ENCODE results near the gene EIF4E1B. TPM values are rescaled to one million over a fixed set of nuclear protein-coding genes. Genes with fewer than 3 reads are reported as not detected.

EIF4E1B gene
- total and polyA plus RNA-seq, 2 experiments from 2014 or later: 0.17 TPM; not detected in 1

DNA sequence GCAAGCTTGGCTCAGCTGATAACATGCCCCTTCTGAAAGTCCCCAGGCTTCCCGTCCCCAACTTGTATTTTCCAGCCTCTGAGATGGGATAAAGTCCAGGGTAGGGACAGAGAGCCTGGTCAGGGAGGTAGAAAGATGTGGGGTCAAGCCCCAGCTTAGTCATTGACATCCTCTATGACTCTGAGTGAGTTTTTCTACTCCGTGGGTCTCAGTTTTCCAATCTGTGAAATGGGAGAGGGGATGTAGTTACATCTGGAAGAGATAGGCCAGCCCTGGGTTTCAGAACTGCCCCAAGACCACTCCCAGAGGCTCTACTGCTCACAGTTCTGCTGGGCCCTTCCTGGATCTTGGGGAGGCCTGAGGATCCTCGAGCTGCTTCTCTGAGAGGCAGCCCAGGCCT is 23.6 kb upstream of the EIF4E1B start:
- H3K27ac Mint-ChIP-seq: no peak overlapping the region
- Histone ChIP-seq H3K79me2 (replicated peaks; ENCODE audit: insufficient read depth) (no peaks in the 10 kb centered on the region), H3K4me3 (no peak overlapping the region), H2AFZ (no peak overlapping the region), H3K4me1 (ENCODE audit: insufficient read depth) (peaks cover 17% of the 10 kb centered on the region), H4K20me1 (replicated peaks; ENCODE audit: insufficient read depth) (peaks cover 24% of the 10 kb centered on the region; the same call in 1 of the 2 replicates), H3F3A (replicated peaks; ENCODE audit: low read depth) (0 out of 2 replicates have a peak, but pooled peaks cover 11% of the 10 kb centered on the region), H3K27me3 (ENCODE audit: insufficient read depth) (peaks cover 5% of the 10 kb centered on the region), H3K36me3 (ENCODE audit: insufficient read depth) (no peaks in the 10 kb centered on the region), H3K27ac (ENCODE audit: low read depth) (no peak overlapping the region), H3K9me2 (ENCODE audit: insufficient read depth) (no peaks in the 10 kb centered on the region), H3K4me2 (no peak overlapping the region)
- H3K9me3 Mint-ChIP-seq: no peaks in the 10 kb centered on the region; the same call in 2 of the 3 replicates
- H3K27me3 Mint-ChIP-seq (ENCODE audit: insufficient read depth, low read depth, poor library complexity): peaks cover 18% of the 10 kb centered on the region
- DNase-seq (ENCODE audit: low spot score) (no peak), ATAC-seq (no peak)
- H3K4me3 Mint-ChIP-seq: no peak overlapping the region
- no peak for TF ChIP-seq POLR2AphosphoS5 (IDR thresholded peaks at IDR 0.05; ENCODE audit: low read depth)
- TF ChIP-seq EZH2 (IDR thresholded peaks at IDR 0.05; ENCODE audit: low read depth, unreplicated experiment): no peak
- no peak for TF ChIP-seq EZH2phosphoT487 (IDR thresholded peaks at IDR 0.05; ENCODE audit: unreplicated experiment)
- TF ChIP-seq REST (IDR thresholded peaks at IDR 0.05; ENCODE audit: unreplicated experiment): no peak
- TF ChIP-seq, protein P1, sequence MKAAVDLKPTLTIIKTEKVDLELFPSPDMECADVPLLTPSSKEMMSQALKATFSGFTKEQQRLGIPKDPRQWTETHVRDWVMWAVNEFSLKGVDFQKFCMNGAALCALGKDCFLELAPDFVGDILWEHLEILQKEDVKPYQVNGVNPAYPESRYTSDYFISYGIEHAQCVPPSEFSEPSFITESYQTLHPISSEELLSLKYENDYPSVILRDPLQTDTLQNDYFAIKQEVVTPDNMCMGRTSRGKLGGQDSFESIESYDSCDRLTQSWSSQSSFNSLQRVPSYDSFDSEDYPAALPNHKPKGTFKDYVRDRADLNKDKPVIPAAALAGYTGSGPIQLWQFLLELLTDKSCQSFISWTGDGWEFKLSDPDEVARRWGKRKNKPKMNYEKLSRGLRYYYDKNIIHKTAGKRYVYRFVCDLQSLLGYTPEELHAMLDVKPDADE (IDR thresholded peaks at IDR 0.05): no peak
- TF ChIP-seq, protein P2, sequence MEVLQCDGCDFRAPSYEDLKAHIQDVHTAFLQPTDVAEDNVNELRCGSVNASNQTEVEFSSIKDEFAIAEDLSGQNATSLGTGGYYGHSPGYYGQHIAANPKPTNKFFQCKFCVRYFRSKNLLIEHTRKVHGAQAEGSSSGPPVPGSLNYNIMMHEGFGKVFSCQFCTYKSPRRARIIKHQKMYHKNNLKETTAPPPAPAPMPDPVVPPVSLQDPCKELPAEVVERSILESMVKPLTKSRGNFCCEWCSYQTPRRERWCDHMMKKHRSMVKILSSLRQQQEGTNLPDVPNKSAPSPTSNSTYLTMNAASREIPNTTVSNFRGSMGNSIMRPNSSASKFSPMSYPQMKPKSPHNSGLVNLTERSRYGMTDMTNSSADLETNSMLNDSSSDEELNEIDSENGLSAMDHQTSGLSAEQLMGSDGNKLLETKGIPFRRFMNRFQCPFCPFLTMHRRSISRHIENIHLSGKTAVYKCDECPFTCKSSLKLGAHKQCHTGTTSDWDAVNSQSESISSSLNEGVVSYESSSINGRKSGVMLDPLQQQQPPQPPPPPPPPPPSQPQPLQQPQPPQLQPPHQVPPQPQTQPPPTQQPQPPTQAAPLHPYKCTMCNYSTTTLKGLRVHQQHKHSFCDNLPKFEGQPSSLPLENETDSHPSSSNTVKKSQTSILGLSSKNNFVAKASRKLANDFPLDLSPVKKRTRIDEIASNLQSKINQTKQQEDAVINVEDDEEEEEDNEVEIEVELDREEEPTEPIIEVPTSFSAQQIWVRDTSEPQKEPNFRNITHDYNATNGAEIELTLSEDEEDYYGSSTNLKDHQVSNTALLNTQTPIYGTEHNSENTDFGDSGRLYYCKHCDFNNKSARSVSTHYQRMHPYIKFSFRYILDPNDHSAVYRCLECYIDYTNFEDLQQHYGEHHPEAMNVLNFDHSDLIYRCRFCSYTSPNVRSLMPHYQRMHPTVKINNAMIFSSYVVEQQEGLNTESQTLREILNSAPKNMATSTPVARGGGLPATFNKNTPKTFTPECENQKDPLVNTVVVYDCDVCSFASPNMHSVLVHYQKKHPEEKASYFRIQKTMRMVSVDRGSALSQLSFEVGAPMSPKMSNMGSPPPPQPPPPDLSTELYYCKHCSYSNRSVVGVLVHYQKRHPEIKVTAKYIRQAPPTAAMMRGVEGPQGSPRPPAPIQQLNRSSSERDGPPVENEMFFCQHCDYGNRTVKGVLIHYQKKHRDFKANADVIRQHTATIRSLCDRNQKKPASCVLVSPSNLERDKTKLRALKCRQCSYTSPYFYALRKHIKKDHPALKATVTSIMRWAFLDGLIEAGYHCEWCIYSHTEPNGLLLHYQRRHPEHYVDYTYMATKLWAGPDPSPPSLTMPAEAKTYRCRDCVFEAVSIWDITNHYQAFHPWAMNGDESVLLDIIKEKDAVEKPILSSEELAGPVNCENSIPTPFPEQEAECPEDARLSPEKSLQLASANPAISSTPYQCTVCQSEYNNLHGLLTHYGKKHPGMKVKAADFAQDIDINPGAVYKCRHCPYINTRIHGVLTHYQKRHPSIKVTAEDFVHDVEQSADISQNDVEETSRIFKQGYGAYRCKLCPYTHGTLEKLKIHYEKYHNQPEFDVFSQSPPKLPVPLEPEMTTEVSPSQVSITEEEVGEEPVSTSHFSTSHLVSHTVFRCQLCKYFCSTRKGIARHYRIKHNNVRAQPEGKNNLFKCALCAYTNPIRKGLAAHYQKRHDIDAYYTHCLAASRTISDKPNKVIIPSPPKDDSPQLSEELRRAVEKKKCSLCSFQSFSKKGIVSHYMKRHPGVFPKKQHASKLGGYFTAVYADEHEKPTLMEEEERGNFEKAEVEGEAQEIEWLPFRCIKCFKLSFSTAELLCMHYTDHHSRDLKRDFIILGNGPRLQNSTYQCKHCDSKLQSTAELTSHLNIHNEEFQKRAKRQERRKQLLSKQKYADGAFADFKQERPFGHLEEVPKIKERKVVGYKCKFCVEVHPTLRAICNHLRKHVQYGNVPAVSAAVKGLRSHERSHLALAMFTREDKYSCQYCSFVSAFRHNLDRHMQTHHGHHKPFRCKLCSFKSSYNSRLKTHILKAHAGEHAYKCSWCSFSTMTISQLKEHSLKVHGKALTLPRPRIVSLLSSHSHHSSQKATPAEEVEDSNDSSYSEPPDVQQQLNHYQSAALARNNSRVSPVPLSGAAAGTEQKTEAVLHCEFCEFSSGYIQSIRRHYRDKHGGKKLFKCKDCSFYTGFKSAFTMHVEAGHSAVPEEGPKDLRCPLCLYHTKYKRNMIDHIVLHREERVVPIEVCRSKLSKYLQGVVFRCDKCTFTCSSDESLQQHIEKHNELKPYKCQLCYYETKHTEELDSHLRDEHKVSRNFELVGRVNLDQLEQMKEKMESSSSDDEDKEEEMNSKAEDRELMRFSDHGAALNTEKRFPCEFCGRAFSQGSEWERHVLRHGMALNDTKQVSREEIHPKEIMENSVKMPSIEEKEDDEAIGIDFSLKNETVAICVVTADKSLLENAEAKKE (CRISPR knock-in tag; IDR thresholded peaks at IDR 0.05): no peak
- TF ChIP-seq JUNB (IDR thresholded peaks at IDR 0.05; ENCODE audit: unreplicated experiment): no peak
- TF ChIP-seq STAT1 (IDR thresholded peaks at IDR 0.05; ENCODE audit: unreplicated experiment): no peak
- TF ChIP-seq ZNF114 (CRISPR knock-in tag; IDR thresholded peaks at IDR 0.05): no peak
- no peak for TF ChIP-seq CREB1 (CRISPR knock-in tag; IDR thresholded peaks at IDR 0.05; ENCODE audit: low read depth)
- TF ChIP-seq ZNF331 (CRISPR knock-in tag; IDR thresholded peaks at IDR 0.05; ENCODE audit: low read depth): no peak
- TF ChIP-seq NANOG (IDR thresholded peaks at IDR 0.05; ENCODE audit: borderline replicate concordance): no peak
- no peak for TF ChIP-seq CTCF (conservative IDR thresholded peaks at IDR 0.05; ENCODE audit: low read depth in 2 of 2)
- H3K36me3 Mint-ChIP-seq (ENCODE audit: low read depth): no peaks in the 10 kb centered on the region
- H3K4me1 Mint-ChIP-seq: peaks cover 26% of the 10 kb centered on the region
